Nephron progenitor cell (in vitro differentiated cells): ENCODE measurements around the gene ATP23.

ENCODE experiments used
- DNase-seq: peaks from one replicate; pipeline ENCODE4 v3.0.0; 2021
- H3K27ac Mint-ChIP-seq: 2 replicates; pipeline ENCODE4 v1.8.0; 2021; ENCODE audit warnings: mild to moderate bottlenecking, moderate library complexity, mixed read lengths
- H3K27me3 Mint-ChIP-seq: 2 replicates; pipeline ENCODE4 v1.8.0; 2021; ENCODE audit warnings: mild to moderate bottlenecking, low read depth, mixed read lengths; ENCODE audit not compliant: poor library complexity
- H3K36me3 Mint-ChIP-seq: 2 replicates; pipeline ENCODE4 v1.8.0; 2021; ENCODE audit warnings: low read depth, mixed read lengths
- H3K4me1 Mint-ChIP-seq: 2 replicates; pipeline ENCODE4 v1.8.0; 2021; ENCODE audit warnings: mixed read lengths
- H3K4me3 Mint-ChIP-seq: 2 replicates; pipeline ENCODE4 v1.8.0; 2021; ENCODE audit warnings: mild to moderate bottlenecking, moderate library complexity, mixed read lengths
- H3K9me3 Mint-ChIP-seq: 2 replicates; pipeline ENCODE4 v1.8.0; 2021; ENCODE audit warnings: mild to moderate bottlenecking, moderate library complexity, mixed read lengths
- CTCF ChIP-seq: fragments of 200-600 bp; sonication (generic); IDR thresholded peaks from 2 replicates; pipeline ENCODE4 v1.5.0; 2021; ENCODE audit warnings: antibody characterized with exemption

The ATP23 gene

GRCh38 chr12:57990241-57990883 lies 49.0 kb downstream of the ATP23 start:
- H3K4me1 Mint-ChIP-seq: no peaks in the 10 kb centered on the region
- no peak overlapping the region for H3K27ac Mint-ChIP-seq
- no peak for TF ChIP-seq CTCF
- no peak for DNase-seq
- no peaks in the 10 kb centered on the region for H3K36me3 Mint-ChIP-seq
- H3K9me3 Mint-ChIP-seq: no peaks in the 10 kb centered on the region
- no peaks in the 10 kb centered on the region for H3K27me3 Mint-ChIP-seq
- no peak overlapping the region for H3K4me3 Mint-ChIP-seq

- Mint-ChIP-seq H3K4me3 (no peak overlapping the region), H3K27ac (no peak overlapping the region), H3K27me3 (no peaks in the 10 kb centered on the region), H3K36me3 (no peaks in the 10 kb centered on the region), H3K9me3 (peaks cover 14% of the 10 kb centered on the region), H3K4me1 (no peaks in the 10 kb centered on the region)
- DNase-seq: no peak
- no peak for TF ChIP-seq CTCF
Observed at GRCh38 chr12:57992001-57992400, 50.6 kb downstream of the ATP23 start.

GRCh38 chr12:57993030-57993429 lies 51.7 kb downstream of the ATP23 start:
- no peak for DNase-seq
- H3K27ac Mint-ChIP-seq: no peak overlapping the region

GRCh38 chr12:57993834-57994233 lies 52.5 kb downstream of the ATP23 start:
- TF ChIP-seq CTCF: no peak
- Mint-ChIP-seq H3K4me3 (no peak overlapping the region), H3K4me1 (no peaks in the 10 kb centered on the region), H3K27me3 (no peaks in the 10 kb centered on the region), H3K9me3 (peaks cover 25% of the 10 kb centered on the region), H3K36me3 (no peaks in the 10 kb centered on the region), H3K27ac (no peak overlapping the region)
- no peak for DNase-seq

More at GRCh38 chr12:57993030-57993429, 51.7 kb downstream of the ATP23 start:
- no peak for TF ChIP-seq CTCF
- no peaks in the 10 kb centered on the region for H3K4me1 Mint-ChIP-seq
- H3K4me3 Mint-ChIP-seq: no peak overlapping the region
- H3K27me3 Mint-ChIP-seq: no peaks in the 10 kb centered on the region
- no peaks in the 10 kb centered on the region for H3K36me3 Mint-ChIP-seq
- peaks cover 23% of the 10 kb centered on the region for H3K9me3 Mint-ChIP-seq

GRCh38 chr12:57996520-57996919 lies 55.2 kb downstream of the ATP23 start:
- H3K27me3 Mint-ChIP-seq: no peaks in the 10 kb centered on the region
- TF ChIP-seq CTCF: no peak
- no peaks in the 10 kb centered on the region for H3K36me3 Mint-ChIP-seq
- H3K27ac Mint-ChIP-seq: no peak overlapping the region
- DNase-seq: no peak
- no peaks in the 10 kb centered on the region for H3K4me1 Mint-ChIP-seq
- H3K4me3 Mint-ChIP-seq: no peak overlapping the region
- H3K9me3 Mint-ChIP-seq: peaks cover 48% of the 10 kb centered on the region

- Mint-ChIP-seq H3K9me3 (peaks cover 56% of the 10 kb centered on the region), H3K4me1 (no peaks in the 10 kb centered on the region), H3K4me3 (no peak overlapping the region), H3K36me3 (no peaks in the 10 kb centered on the region), H3K27me3 (no peaks in the 10 kb centered on the region), H3K27ac (no peak overlapping the region)
- no peak for TF ChIP-seq CTCF
- no peak for DNase-seq
Observed at GRCh38 chr12:57998251-57998650, 56.9 kb downstream of the ATP23 start.
